HG03520 (cell line): ENCODE results near the gene IBA57.

Source experiments
- ATAC-seq: cut with Tn5 transposase; IDR thresholded peaks from one replicate; pipeline ENCODE4 v1.9.1; 2021; ENCODE audit warnings: mild to moderate bottlenecking, moderate library complexity; ENCODE audit not compliant: unreplicated experiment

Gene IBA57

GRCh38 chr1:228155596-228156514 lies 9.7 kb upstream of the IBA57 start:
- ATAC-seq = no peak

DNA sequence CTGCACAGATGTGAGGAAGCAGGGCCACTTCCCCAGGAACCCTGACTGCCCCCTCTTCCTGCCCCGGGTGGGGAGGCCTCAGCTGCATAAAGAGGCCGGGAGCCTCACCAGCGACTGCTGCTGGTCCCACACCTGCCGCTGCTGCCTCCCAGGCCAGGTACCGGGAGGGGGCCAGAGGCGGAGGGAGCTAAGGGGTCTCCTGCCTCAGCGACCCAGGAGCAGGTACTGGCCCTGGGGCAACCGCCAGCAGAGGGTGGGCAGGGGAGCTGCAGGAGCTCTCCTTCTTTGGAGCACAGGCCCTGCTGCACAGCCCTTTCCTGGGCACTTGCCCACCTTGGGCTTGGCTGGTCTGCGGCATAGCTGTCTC lies 9.1 kb upstream of the IBA57 start:
- ATAC-seq = no peak

GRCh38 chr1:228156941-228157728 lies 8.5 kb upstream of the IBA57 start:
- no peak for ATAC-seq

- ATAC-seq = no peak
Observed at GRCh38 chr1:228157729-228158126, 7.9 kb upstream of the IBA57 start.

DNA sequence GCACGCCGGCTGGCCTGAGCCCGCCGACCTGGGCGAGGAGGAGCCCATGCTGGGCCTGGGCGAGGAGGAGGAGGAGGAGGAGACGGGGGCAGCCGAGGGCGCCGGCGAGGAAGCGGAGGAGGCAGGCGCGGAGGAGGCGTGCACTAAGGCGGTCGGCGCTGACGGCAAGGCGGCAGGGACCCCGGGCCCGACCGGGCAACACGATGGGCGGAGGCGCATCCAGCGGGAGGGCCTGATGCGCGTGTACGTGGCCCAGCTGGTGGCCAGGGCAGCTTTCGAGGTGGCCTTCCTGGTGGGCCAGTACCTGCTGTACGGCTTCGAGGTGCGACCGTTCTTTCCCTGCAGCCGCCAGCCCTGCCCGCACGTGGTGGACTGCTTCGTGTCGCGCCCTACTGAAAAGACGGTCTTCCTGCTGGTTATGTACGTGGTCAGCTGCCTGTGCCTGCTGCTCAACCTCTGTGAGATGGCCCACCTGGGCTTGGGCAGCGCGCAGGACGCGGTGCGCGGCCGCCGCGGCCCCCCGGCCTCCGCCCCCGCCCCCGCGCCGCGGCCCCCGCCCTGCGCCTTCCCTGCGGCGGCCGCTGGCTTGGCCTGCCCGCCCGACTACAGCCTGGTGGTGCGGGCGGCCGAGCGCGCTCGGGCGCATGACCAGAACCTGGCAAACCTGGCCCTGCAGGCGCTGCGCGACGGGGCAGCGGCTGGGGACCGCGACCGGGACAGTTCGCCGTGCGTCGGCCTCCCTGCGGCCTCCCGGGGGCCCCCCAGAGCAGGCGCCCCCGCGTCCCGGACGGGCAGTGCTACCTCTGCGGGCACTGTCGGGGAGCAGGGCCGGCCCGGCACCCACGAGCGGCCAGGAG lies 7.2 kb upstream of the IBA57 start:
- no peak for ATAC-seq

GRCh38 chr1:228159008-228159665 lies 6.5 kb upstream of the IBA57 start:
- no peak for ATAC-seq

GRCh38 chr1:228160201-228160761 lies 5.3 kb upstream of the IBA57 start:
- no peak for ATAC-seq

GRCh38 chr1:228161362-228161761 lies 4.2 kb upstream of the IBA57 start:
- no peak for ATAC-seq

GRCh38 chr1:228161866-228162265 lies 3.7 kb upstream of the IBA57 start:
- no peak for ATAC-seq

GRCh38 chr1:228162286-228163006 lies 3.2 kb upstream of the IBA57 start:
- ATAC-seq = no peak

DNA sequence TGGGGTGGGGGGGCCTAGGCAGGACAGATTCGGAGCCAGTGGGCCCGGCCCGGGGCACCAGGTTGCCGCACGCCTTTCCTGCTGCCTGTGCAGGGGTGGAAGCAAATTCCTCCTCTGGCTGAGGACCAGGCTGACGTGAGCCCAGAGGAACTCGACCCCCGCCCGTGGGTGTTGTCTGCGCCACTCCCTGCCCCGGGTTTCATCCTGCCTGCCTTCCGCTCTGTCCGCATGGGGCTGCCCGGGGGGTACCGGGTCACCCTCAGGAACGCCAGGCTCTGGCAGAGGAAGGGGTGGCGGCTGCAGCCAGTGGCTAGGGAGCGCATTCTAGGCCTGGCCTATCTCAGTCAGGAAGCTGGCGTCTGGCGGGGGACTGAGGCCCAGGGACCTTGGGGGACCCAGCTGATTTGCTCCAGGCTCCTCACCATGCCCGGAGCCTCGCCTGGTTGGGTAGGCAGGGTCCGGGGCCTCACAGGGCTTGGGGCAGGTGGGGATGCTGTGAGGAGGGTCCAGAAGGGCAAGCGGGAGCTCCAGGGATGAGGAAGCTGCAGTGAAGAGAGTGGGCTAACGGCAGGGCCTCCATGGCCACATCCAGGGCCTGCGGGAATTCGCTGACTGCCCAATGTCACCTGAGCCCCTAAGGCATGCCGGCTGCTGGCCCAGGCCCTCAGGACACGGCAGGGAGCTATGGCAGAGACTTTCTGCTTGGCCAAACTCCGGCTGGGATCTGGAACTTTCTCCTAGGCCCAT lies 2.4 kb upstream of the IBA57 start:
- no peak for ATAC-seq

DNA sequence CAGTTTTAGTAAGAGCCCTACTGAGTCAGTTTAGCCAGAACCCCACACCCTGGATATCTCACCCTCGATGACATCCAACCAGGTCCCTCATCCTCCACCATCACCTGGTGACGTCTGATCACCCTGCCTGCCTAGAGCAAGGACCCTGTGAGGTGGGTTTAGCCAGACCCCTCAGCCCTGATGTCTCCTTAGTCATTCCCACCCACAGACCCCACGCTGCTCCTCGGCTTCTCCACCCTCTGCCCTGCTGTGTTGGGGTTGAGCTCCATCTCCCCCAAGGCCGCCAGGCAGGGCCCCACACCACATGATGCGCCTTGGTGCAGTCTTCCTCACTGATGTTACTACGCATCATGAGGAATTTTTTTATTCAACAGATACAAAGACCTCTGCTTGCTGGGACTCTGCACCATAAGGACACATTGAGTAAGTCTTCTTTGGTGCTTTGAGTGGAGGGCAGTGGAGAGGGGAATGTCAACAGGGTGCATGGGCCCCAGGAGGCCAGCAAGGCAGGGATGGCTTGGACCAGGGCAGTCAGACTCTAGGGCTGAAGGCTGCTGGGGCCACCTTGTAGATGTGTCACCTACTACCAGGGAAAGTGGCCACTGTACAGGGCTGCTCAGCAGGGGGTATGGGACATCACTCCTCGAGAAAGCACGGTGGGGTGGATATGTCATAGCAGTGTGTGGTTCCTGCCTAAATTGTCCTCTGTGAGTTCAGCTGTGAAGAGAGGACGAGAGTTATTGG lies 1.7 kb upstream of the IBA57 start:
- ATAC-seq = no peak

DNA sequence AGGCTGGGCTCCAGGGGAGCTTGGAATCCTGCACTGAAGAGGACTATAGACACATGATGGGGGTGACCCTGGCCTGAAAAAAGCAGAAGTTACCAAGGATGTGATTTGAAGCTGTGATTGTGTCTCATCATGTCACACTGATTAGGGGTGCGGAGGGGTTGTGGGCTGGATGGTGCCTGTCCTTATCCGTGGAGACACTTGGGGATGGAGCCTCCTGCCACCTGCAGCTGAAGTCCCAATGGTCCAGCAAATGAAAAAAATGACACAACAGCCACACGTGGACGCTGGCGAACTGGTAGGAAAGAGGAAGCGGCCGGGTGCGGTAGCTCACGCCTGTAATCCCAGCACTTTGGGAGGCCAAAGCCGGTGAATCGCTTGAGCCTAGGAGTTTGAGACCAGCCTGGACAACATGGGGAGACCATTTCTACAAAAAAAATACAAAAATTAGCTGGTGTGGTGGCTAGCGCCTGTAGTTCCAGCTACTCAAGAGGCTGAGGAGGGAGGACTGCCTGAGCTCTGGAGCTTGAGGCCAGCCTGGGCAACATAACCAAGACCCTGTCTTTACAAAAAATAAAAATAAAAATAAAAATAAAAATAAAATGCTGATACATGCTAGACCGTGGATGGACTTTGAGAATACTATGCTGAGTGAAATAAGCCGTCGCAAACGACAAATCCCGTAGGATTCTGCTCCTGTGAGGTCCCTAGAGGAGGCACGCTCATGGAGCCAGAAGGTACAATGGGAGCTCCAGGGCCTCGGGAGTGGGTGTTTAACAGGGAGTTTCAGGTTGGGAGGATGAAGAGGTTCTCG lies 838 bp upstream of the IBA57 start:
- peak; percentile 1 for ATAC-seq

DNA sequence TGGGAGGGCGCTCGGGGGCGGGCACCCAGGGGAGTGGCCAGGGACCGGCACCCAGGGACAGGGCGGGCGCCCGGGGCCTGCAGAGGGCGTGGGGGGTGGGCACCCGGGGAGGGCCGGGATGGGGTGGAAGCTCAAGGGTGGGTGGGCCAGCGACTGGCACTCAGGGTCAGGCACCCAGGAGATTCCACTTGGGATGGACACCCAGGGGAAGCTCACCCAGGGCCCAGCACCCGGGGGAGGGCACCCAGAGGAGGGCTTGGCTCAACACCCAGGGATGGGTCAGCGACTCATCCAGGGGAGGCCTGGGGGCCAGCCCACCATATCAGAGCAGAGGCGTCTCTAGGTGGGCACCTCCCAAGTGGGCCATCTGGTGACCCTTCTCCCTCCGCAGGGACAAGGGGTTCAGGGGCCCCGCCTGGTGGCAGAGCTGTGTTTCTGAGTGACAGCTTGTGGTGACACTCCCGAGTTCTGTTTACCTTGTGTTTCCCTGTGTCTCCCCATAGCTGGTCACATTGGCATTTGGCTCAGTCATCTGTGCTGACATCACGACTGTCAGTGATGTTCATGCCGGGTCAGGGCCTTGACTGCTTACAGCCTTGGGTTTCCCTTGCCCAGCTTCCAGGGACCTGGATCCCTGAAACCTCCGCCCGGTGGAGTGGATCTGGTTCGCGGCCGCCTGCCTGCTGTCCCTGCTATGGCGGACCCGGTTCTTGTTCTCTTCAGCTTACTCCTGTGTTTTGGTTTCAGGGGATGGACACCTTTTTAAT lies 749 bp downstream of the IBA57 start:
- peak; percentile 8 for ATAC-seq

GRCh38 chr1:228168563-228169270 lies 3.1 kb downstream of the IBA57 start:
- no peak for ATAC-seq

DNA sequence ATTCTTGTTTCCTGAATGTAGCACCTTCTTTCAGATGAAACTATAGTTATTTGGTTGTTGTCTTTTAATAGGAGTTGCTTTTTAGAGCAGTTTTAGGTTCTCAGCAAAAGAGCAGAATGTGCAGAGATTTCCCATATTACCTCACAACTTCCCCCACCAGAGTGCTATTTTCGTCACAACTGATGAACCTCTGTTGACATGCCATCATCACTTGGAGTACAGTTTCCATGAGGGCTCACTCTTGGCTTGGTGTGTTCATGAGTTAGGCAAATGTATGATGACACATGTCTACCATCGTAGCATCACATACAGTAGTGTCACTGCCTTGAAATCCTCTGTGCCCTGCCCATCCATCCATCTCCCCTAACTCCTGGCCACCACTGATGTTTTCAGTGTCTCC lies 3.7 kb downstream of the IBA57 start:
- ATAC-seq = no peak
